Measurements from ENCODE around the gene PRDM13. TPM values are rescaled to one million over a fixed set of nuclear protein-coding genes. Genes with fewer than 3 reads are reported as not detected.
"Not testable (repeated sequence)": the region's sequence is repeated elsewhere in the genome, so short reads cannot be mapped to it uniquely, and the experiment has no call there.

The PRDM13 gene
- total RNA-seq, 2 donors from 2014 or later: not detected

- DNase-seq (ENCODE audit: low spot score in 2 of 2) (peak in 1 of 2 donors; percentile 6), ATAC-seq (peak in 1 of 2 donors; percentile 10)
- Mint-ChIP-seq H3K36me3 (peaks cover 0 to 13% of the 10 kb centered on the region in 2 donors), H3K27ac (no peak overlapping the region), H3K9me3 (peaks cover 0 to 6% of the 10 kb centered on the region in 2 donors)
Observed at GRCh38 chr6:99612551-99613408, 6.1 kb downstream of the PRDM13 start.

- ATAC-seq (peak; percentile 67 to 75), DNase-seq (ENCODE audit: low spot score in 2 of 2) (peak in 1 of 2 donors; percentile 59)
- H3K9me3 Mint-ChIP-seq: peaks cover 3 to 9% of the 10 kb centered on the region in 2 donors
- H3K36me3 Mint-ChIP-seq: peaks cover 4 to 15% of the 10 kb centered on the region in 2 donors
- H3K27ac Mint-ChIP-seq: no peak overlapping the region
Observed at GRCh38 chr6:99613409-99613704, 6.7 kb downstream of the PRDM13 start.

- Mint-ChIP-seq H3K27ac (no peak overlapping the region), H3K9me3 (peaks cover 5 to 9% of the 10 kb centered on the region in 2 donors), H3K36me3 (peaks cover 7 to 18% of the 10 kb centered on the region in 2 donors)
- ATAC-seq (peak; percentile 72 to 73), DNase-seq (ENCODE audit: low spot score in 2 of 2) (peak in 1 of 2 donors; percentile 36)
Observed at GRCh38 chr6:99613705-99614429, 7.2 kb downstream of the PRDM13 start.

- peaks cover 5% of the 10 kb centered on the region in 2 donors for H3K9me3 Mint-ChIP-seq
- peaks cover 7 to 17% of the 10 kb centered on the region in 2 donors for H3K36me3 Mint-ChIP-seq
- H3K27ac Mint-ChIP-seq: no peak overlapping the region
- peak in 1 of 2 donors; percentile 27 for DNase-seq (ENCODE audit: low spot score in 2 of 2)
- ATAC-seq: no peak
Observed at GRCh38 chr6:99614430-99615186, 8.0 kb downstream of the PRDM13 start.

GRCh38 chr6:99617131-99617530 is 10.5 kb downstream of the PRDM13 start:
- ATAC-seq (no peak), DNase-seq (ENCODE audit: low spot score in 2 of 2) (no peak)
- H3K9me3 Mint-ChIP-seq: peaks cover 5 to 9% of the 10 kb centered on the region in 2 donors
- H3K36me3 Mint-ChIP-seq: peaks cover 7 to 17% of the 10 kb centered on the region in 2 donors
- no peak overlapping the region for H3K27ac Mint-ChIP-seq

GRCh38 chr6:99618649-99619408 is 12.2 kb downstream of the PRDM13 start:
- Mint-ChIP-seq H3K36me3 (peaks cover 7 to 17% of the 10 kb centered on the region in 2 donors), H3K27ac (no peak overlapping the region), H3K9me3 (peaks cover 5 to 9% of the 10 kb centered on the region in 2 donors)
- no peak for DNase-seq (ENCODE audit: low spot score in 2 of 2)
- ATAC-seq: no peak

- Mint-ChIP-seq H3K36me3 (peaks cover 7 to 20% of the 10 kb centered on the region in 2 donors), H3K27ac (no peak overlapping the region), H3K9me3 (peaks cover 5 to 9% of the 10 kb centered on the region in 2 donors)
- DNase-seq (ENCODE audit: low spot score in 2 of 2) (no peak), ATAC-seq (no peak)
Observed at GRCh38 chr6:99619409-99619762, 12.8 kb downstream of the PRDM13 start.

- H3K27ac Mint-ChIP-seq: not testable (repeated sequence)
Observed at GRCh38 chr6:99622044-99622443, 15.4 kb downstream of the PRDM13 start.

GRCh38 chr6:99629293-99629692 is 22.7 kb downstream of the PRDM13 start:
- ATAC-seq (no peak), DNase-seq (ENCODE audit: low spot score in 2 of 2) (no peak)
- peaks cover 0 to under 1% of the 10 kb centered on the region in 2 donors for H3K36me3 Mint-ChIP-seq
- no peak overlapping the region for H3K27ac Mint-ChIP-seq
- no peaks in the 10 kb centered on the region for H3K9me3 Mint-ChIP-seq

More at GRCh38 chr6:99622044-99622443, 15.4 kb downstream of the PRDM13 start:
- H3K36me3 Mint-ChIP-seq: peaks cover 7 to 14% of the 10 kb centered on the region in 2 donors
- H3K9me3 Mint-ChIP-seq; ATAC-seq; DNase-seq (ENCODE audit: low spot score in 2 of 2): not testable (repeated sequence)

- Mint-ChIP-seq H3K36me3 (peaks cover 12 to 21% of the 10 kb centered on the region in 2 donors), H3K27ac (no peak overlapping the region), H3K9me3 (peaks cover 11 to 13% of the 10 kb centered on the region in 2 donors)
- no peak for ATAC-seq
- DNase-seq (ENCODE audit: low spot score in 2 of 2): no peak
Observed at GRCh38 chr6:99637629-99638028, 31.0 kb downstream of the PRDM13 start.

- H3K9me3 Mint-ChIP-seq: peaks cover 11 to 13% of the 10 kb centered on the region in 2 donors
- DNase-seq (ENCODE audit: low spot score in 2 of 2); ATAC-seq; H3K27ac Mint-ChIP-seq: not testable (repeated sequence)
- H3K36me3 Mint-ChIP-seq: peaks cover 12 to 21% of the 10 kb centered on the region in 2 donors
Observed at GRCh38 chr6:99638358-99638757, 31.7 kb downstream of the PRDM13 start.

- Mint-ChIP-seq H3K9me3 (peaks cover 11 to 13% of the 10 kb centered on the region in 2 donors), H3K27ac (no peak overlapping the region), H3K36me3 (peaks cover 12 to 20% of the 10 kb centered on the region in 2 donors)
- DNase-seq (ENCODE audit: low spot score in 2 of 2): no peak
- ATAC-seq: no peak
Observed at GRCh38 chr6:99641270-99641669, 34.6 kb downstream of the PRDM13 start.

GRCh38 chr6:99645986-99646385 is 39.4 kb downstream of the PRDM13 start:
- no peaks in the 10 kb centered on the region for H3K36me3 Mint-ChIP-seq
- no peak overlapping the region for H3K27ac Mint-ChIP-seq
- no peak for DNase-seq (ENCODE audit: low spot score in 2 of 2)
- ATAC-seq: no peak
- H3K9me3 Mint-ChIP-seq: no peaks in the 10 kb centered on the region

- not testable (repeated sequence) for H3K9me3 Mint-ChIP-seq; DNase-seq (ENCODE audit: low spot score in 2 of 2); H3K27ac Mint-ChIP-seq; ATAC-seq; H3K36me3 Mint-ChIP-seq
Observed at GRCh38 chr6:99650091-99650571, 43.5 kb downstream of the PRDM13 start.

GRCh38 chr6:99660206-99660605 is 53.6 kb downstream of the PRDM13 start:
- H3K27ac Mint-ChIP-seq: no peak overlapping the region
- H3K9me3 Mint-ChIP-seq: no peaks in the 10 kb centered on the region
- ATAC-seq: no peak

GRCh38 chr6:99661870-99662269 is 55.2 kb downstream of the PRDM13 start:
- DNase-seq (ENCODE audit: low spot score in 2 of 2) (no peak), ATAC-seq (no peak)
- H3K27ac Mint-ChIP-seq: no peak overlapping the region
- H3K9me3 Mint-ChIP-seq: no peaks in the 10 kb centered on the region
- H3K36me3 Mint-ChIP-seq: no peaks in the 10 kb centered on the region

More at GRCh38 chr6:99660206-99660605, 53.6 kb downstream of the PRDM13 start:
- DNase-seq (ENCODE audit: low spot score in 2 of 2): no peak
- H3K36me3 Mint-ChIP-seq: no peaks in the 10 kb centered on the region
